HepG2 (cell line): Measurements from ENCODE around the gene CYSRT1. TPM values are rescaled to one million over a fixed set of nuclear protein-coding genes. Genes with fewer than 3 reads are reported as not detected.

Experiments
- BCL6 ChIP-seq: IDR thresholded peaks from 2 replicates; pipeline ENCODE4 v1.6.1; 2016; ENCODE audit warnings: missing genetic modification reagents, missing compliant biosample characterization
- CBFB ChIP-seq: sonication (generic); formaldehyde crosslinking; IDR thresholded peaks from 2 replicates; pipeline ENCODE4 v1.4.0; 2020; ENCODE audit warnings: missing genetic modification reagents
- FLYWCH1 ChIP-seq: sonication (generic); formaldehyde crosslinking; IDR thresholded peaks from 2 replicates; pipeline ENCODE4 v1.8.1; 2023; ENCODE audit warnings: mild to moderate bottlenecking, missing genetic modification reagents
- FOXK1 ChIP-seq: sonication (generic); formaldehyde crosslinking; IDR thresholded peaks from 2 replicates; pipeline ENCODE4 v1.4.0; 2020; ENCODE audit warnings: low read depth, missing genetic modification reagents, borderline replicate concordance
- GABPB1 ChIP-seq: IDR thresholded peaks from 2 replicates; pipeline ENCODE4 v1.6.1; 2016; ENCODE audit warnings: mild to moderate bottlenecking, missing genetic modification reagents, moderate library complexity, missing compliant biosample characterization
- HNF4G ChIP-seq, 2 experiments: sonication (generic) in 1 of 2; formaldehyde crosslinking in 1 of 2; IDR thresholded peaks; 2 replicates each; pipeline versions ENCODE4 v1.4.0 to v1.6.1; 2011 to 2020; ENCODE audit warnings: borderline replicate concordance in 2 of 2, low read depth in 2 of 2, mild to moderate bottlenecking in 2 of 2, low read length in 1 of 2, missing genetic modification reagents in 1 of 2, moderate library complexity in 1 of 2
- JARID2 ChIP-seq: sonication (generic); formaldehyde crosslinking; IDR thresholded peaks from 2 replicates; pipeline ENCODE4 v1.8.1; 2023; ENCODE audit warnings: missing genetic modification reagents, inconsistent platforms; ENCODE audit not compliant: insufficient replicate concordance
- KLF6 ChIP-seq: IDR thresholded peaks from 2 replicates; pipeline ENCODE4 v1.8.0; 2016; ENCODE audit warnings: missing biosample characterization, missing genetic modification reagents
- KLF9 ChIP-seq: IDR thresholded peaks from 2 replicates; pipeline ENCODE4 v1.6.1; 2016; ENCODE audit warnings: low read depth
- LCORL ChIP-seq, 2 experiments: fragments of 450-650 bp in 1 of 2; sonication (generic) in 1 of 2; formaldehyde crosslinking in 1 of 2; IDR thresholded peaks; 2 replicates each; pipeline versions ENCODE4 v1.5.0 to v1.6.1; 2017 to 2020; ENCODE audit warnings: antibody characterized with exemption in 1 of 2, missing genetic modification reagents in 1 of 2
- NFE2L1 ChIP-seq: sonication (generic); formaldehyde crosslinking; IDR thresholded peaks from 2 replicates; pipeline ENCODE4 v1.4.0; 2020; ENCODE audit warnings: missing genetic modification reagents, mild to moderate bottlenecking, borderline replicate concordance
- NFKBIZ ChIP-seq: IDR thresholded peaks from 2 replicates; pipeline ENCODE4 v1.6.1; 2018; ENCODE audit warnings: missing genetic modification reagents, missing compliant biosample characterization
- PRPF4 ChIP-seq: fragments of 200-400 bp; formaldehyde crosslinking; IDR thresholded peaks from 2 replicates; pipeline ENCODE4 v1.6.1; 2016; ENCODE audit warnings: low read length, low read depth; ENCODE audit not compliant: poor library complexity, severe bottlenecking
- RELA ChIP-seq: sonication (generic); formaldehyde crosslinking; IDR thresholded peaks from 2 replicates; pipeline ENCODE4 v1.4.0; 2020; ENCODE audit warnings: missing genetic modification reagents
- SETDB1 ChIP-seq: sonication (generic); formaldehyde crosslinking; IDR thresholded peaks from 2 replicates; pipeline ENCODE4 v1.5.1; 2020; ENCODE audit warnings: missing genetic modification reagents, mild to moderate bottlenecking, borderline replicate concordance
- THAP11 ChIP-seq: IDR thresholded peaks from 2 replicates; pipeline ENCODE4 v1.6.1; 2016; ENCODE audit warnings: missing biosample characterization, missing genetic modification reagents
- ZIK1 ChIP-seq: sonication (generic); formaldehyde crosslinking; IDR thresholded peaks from 2 replicates; pipeline ENCODE4 v1.5.0; 2020; ENCODE audit warnings: mild to moderate bottlenecking, low read depth, missing genetic modification reagents, borderline replicate concordance
- ZNF558 ChIP-seq: sonication (generic); formaldehyde crosslinking; IDR thresholded peaks from 2 replicates; pipeline ENCODE4 v1.9.0; 2022; ENCODE audit warnings: mild to moderate bottlenecking, missing genetic modification reagents, borderline replicate concordance
- ZNF709 ChIP-seq: sonication (generic); formaldehyde crosslinking; IDR thresholded peaks from 2 replicates; pipeline ENCODE4 v1.5.0; 2020; ENCODE audit warnings: mild to moderate bottlenecking, missing genetic modification reagents
- ZNF761 ChIP-seq: sonication (generic); formaldehyde crosslinking; conservative IDR thresholded peaks from 2 replicates; pipeline ENCODE4 v1.4.0; 2020; ENCODE audit warnings: mild to moderate bottlenecking, missing genetic modification reagents
- ZNF850 ChIP-seq: sonication (generic); formaldehyde crosslinking; conservative IDR thresholded peaks from 2 replicates; pipeline ENCODE4 v1.9.0; 2021; ENCODE audit warnings: mild to moderate bottlenecking, missing genetic modification reagents
- polyA plus RNA-seq, 8 experiments: library from polyadenylated mRNA; depleted of rRNA in 3 of 8; stranded (reverse) in 7 of 8; unstranded in 1 of 8; fragments of >200 nt; fragmentation: Illumina TruSeq in 4 of 8; extraction: Trizol in 4 of 8; gene quantifications; 2 replicates each; pipeline versions ENCODE4 v1.2.1 to v1.2.3, GENCODE V29; 2011 to 2016; ENCODE audit warnings: low read depth in 4 of 8, missing spikeins in 1 of 8, mixed read lengths in 1 of 8; ENCODE audit not compliant: insufficient read depth in 1 of 8
- total RNA-seq, 5 experiments: library from RNA; depleted of rRNA; stranded (reverse); fragments of >200 nt; fragmentation: Illumina TruSeq; extraction: Trizol; gene quantifications; 2 replicates each; pipeline ENCODE4 v1.2.3, GENCODE V29; 2016; ENCODE audit warnings: low read depth in 1 of 5
- TF ChIP-seq, protein P1 (sequence below): sonication (generic); formaldehyde crosslinking; IDR thresholded peaks from 2 replicates; pipeline ENCODE4 v1.5.0; 2020; ENCODE audit warnings: mild to moderate bottlenecking, missing genetic modification reagents, borderline replicate concordance
- TF ChIP-seq, protein P2 (sequence below): IDR thresholded peaks from 2 replicates; pipeline ENCODE4 v1.6.1; 2016; ENCODE audit warnings: mild to moderate bottlenecking
- TF ChIP-seq, protein P3 (sequence below): sonication (generic); formaldehyde crosslinking; IDR thresholded peaks from 2 replicates; pipeline ENCODE4 v1.8.1; 2023; ENCODE audit warnings: mild to moderate bottlenecking, missing genetic modification reagents, borderline replicate concordance

Gene CYSRT1
- total and polyA plus RNA-seq, 2 of the 13 experiments (the other 11 are each of a cell fraction or from before 2014, with no cell fraction given): 1.5 to 2.1 TPM

DNA sequence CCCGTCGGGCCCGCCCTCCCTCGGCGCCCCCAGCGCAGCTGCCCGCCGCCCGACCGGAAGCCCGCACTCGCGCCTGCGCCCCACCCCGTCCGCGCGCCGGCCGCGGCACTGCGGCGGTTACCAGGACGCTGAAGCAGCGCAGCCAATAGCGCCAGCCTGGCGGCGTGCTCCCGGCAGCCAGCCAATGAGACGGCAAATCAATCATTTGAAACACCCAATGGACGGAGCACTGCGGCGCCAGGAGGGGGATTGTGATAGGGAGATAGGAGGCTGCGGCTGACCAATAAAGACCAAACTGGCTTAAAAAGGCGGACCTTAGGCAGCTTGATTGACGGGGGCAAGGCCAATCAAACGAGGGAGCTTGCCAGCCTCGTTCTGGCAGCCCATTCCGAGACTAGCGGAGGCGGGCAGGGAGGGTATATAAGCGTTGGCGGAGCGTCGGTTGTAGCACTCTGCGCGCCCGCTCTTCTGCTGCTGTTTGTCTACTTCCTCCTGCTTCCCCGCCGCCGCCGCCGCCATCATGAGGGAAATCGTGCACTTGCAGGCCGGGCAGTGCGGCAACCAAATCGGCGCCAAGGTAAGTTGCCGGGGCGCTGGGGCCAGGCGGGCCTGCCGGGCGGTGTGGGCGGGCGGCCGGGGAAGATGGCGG, 16.0 kb downstream of the CYSRT1 start, which contains the start of gene TUBB4B (continued):
- TF ChIP-seq, protein P1, sequence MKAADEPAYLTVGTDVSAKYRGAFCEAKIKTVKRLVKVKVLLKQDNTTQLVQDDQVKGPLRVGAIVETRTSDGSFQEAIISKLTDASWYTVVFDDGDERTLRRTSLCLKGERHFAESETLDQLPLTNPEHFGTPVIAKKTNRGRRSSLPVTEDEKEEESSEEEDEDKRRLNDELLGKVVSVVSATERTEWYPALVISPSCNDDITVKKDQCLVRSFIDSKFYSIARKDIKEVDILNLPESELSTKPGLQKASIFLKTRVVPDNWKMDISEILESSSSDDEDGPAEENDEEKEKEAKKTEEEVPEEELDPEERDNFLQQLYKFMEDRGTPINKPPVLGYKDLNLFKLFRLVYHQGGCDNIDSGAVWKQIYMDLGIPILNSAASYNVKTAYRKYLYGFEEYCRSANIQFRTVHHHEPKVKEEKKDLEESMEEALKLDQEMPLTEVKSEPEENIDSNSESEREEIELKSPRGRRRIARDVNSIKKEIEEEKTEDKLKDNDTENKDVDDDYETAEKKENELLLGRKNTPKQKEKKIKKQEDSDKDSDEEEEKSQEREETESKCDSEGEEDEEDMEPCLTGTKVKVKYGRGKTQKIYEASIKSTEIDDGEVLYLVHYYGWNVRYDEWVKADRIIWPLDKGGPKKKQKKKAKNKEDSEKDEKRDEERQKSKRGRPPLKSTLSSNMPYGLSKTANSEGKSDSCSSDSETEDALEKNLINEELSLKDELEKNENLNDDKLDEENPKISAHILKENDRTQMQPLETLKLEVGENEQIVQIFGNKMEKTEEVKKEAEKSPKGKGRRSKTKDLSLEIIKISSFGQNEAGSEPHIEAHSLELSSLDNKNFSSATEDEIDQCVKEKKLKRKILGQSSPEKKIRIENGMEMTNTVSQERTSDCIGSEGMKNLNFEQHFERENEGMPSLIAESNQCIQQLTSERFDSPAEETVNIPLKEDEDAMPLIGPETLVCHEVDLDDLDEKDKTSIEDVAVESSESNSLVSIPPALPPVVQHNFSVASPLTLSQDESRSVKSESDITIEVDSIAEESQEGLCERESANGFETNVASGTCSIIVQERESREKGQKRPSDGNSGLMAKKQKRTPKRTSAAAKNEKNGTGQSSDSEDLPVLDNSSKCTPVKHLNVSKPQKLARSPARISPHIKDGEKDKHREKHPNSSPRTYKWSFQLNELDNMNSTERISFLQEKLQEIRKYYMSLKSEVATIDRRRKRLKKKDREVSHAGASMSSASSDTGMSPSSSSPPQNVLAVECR: peak; percentile 33; the same call in 1 of the 2 replicates
- TF ChIP-seq THAP11 (CRISPR knock-in tag) (peak; percentile 77; the same call in 1 of the 2 replicates), RELA (0 out of 2 replicates have a peak, but pooled peaks have one; percentile 36), ZIK1 (CRISPR knock-in tag) (peak; percentile 33; the same call in 1 of the 2 replicates), FLYWCH1 (no peak), ZNF761 (CRISPR knock-in tag) (no peak; the same call in 1 of the 2 replicates), ZNF709 (CRISPR knock-in tag) (no peak), ZNF850 (CRISPR knock-in tag) (no peak), CBFB (peak; percentile 60; the same call in 1 of the 2 replicates), GABPB1 (CRISPR knock-in tag) (peak; percentile 89), KLF9 (CRISPR knock-in tag) (no peak), ZNF558 (CRISPR knock-in tag) (no peak), NFKBIZ (CRISPR knock-in tag) (peak; percentile 78), LCORL (IDR thresholded peaks at IDR 0.05) (no peak), LCORL (CRISPR knock-in tag; IDR thresholded peaks at IDR 0.05) (no peak), BCL6 (CRISPR knock-in tag) (peak; percentile 43; the same call in 1 of the 2 replicates), NFE2L1 (CRISPR knock-in tag) (no peak), HNF4G (IDR thresholded peaks at IDR 0.05; ENCODE audit: borderline replicate concordance, low read depth, low read length) (peak; percentile 7; the same call in 1 of the 2 replicates), HNF4G (CRISPR knock-in tag; IDR thresholded peaks at IDR 0.05; ENCODE audit: borderline replicate concordance, low read depth) (no peak), PRPF4 (no peak), SETDB1 (CRISPR knock-in tag) (no peak), FOXK1 (CRISPR knock-in tag) (peak; percentile 76; the same call in 1 of the 2 replicates), KLF6 (CRISPR knock-in tag) (peak; percentile 70; the same call in 1 of the 2 replicates), JARID2 (CRISPR knock-in tag) (peak; percentile 31)
- TF ChIP-seq, protein P2, sequence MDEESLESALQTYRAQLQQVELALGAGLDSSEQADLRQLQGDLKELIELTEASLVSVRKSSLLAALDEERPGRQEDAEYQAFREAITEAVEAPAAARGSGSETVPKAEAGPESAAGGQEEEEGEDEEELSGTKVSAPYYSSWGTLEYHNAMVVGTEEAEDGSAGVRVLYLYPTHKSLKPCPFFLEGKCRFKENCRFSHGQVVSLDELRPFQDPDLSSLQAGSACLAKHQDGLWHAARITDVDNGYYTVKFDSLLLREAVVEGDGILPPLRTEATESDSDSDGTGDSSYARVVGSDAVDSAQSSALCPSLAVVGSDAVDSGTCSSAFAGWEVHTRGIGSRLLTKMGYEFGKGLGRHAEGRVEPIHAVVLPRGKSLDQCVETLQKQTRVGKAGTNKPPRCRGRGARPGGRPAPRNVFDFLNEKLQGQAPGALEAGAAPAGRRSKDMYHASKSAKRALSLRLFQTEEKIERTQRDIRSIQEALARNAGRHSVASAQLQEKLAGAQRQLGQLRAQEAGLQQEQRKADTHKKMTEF (CRISPR knock-in tag): peak; percentile 8; the same call in 1 of the 2 replicates
- TF ChIP-seq, protein P3, sequence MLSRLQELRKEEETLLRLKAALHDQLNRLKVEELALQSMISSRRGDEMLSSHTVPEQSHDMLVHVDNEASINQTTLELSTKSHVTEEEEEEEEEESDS (CRISPR knock-in tag): 0 out of 2 replicates have a peak, but pooled peaks have one; percentile 76
